ENCODE results near the gene LPO. TPM values are rescaled to one million over a fixed set of nuclear protein-coding genes. Genes with fewer than 3 reads are reported as not detected.

The LPO gene
- polyA plus RNA-seq, 3 donors = 0.07 to 1.3 TPM; not detected in 1

GRCh38 chr17:58249270-58250133 is 11.1 kb downstream of the LPO start:
- H3K27ac ChIP-seq (ENCODE audit: low read depth, low read length) = no peak overlapping the region
- WGBS, 3 donors = 5 to 6% (median 6%) methylated on average over 49 to 57 of the region's 57 CpGs

- H3K27ac ChIP-seq (ENCODE audit: low read depth, low read length) = no peak overlapping the region
- WGBS, 3 donors = 79 to 92% (median 89%) methylated on average over 12 of the region's 12 CpGs
Observed at GRCh38 chr17:58250344-58251011, 12.1 kb downstream of the LPO start.

GRCh38 chr17:58252141-58252540 is 13.8 kb downstream of the LPO start:
- no peak overlapping the region for H3K27ac ChIP-seq (ENCODE audit: low read depth, low read length)
- 57 to 74% (median 68%) methylated on average over 9 of the region's 9 CpGs for WGBS, 3 donors

- 80 to 86% (median 81%) methylated on average over 3 of the region's 3 CpGs for WGBS, 3 donors
- no peak overlapping the region for H3K27ac ChIP-seq (ENCODE audit: low read depth, low read length)
Observed at GRCh38 chr17:58253082-58253481, 14.7 kb downstream of the LPO start.

- 22 to 27% (median 24%) methylated on average over 8 of the region's 8 CpGs for WGBS, 3 donors
- no peak overlapping the region for H3K27ac ChIP-seq (ENCODE audit: low read depth, low read length)
Observed at GRCh38 chr17:58254803-58255202, 16.4 kb downstream of the LPO start.

GRCh38 chr17:58262149-58262548 is 23.8 kb downstream of the LPO start:
- WGBS, 3 donors = 78 to 85% (median 82%) methylated on average over 11 of the region's 11 CpGs
- H3K27ac ChIP-seq (ENCODE audit: low read depth, low read length) = no peak overlapping the region

GRCh38 chr17:58263773-58264172 is 25.4 kb downstream of the LPO start:
- 66 to 85% (median 75%) methylated on average over 1 of the region's 1 CpG for WGBS, 3 donors
- no peak overlapping the region for H3K27ac ChIP-seq (ENCODE audit: low read depth, low read length)

GRCh38 chr17:58264407-58265103 is 26.2 kb downstream of the LPO start:
- WGBS, 3 donors = 69 to 79% (median 79%) methylated on average over 6 of the region's 6 CpGs
- no peak overlapping the region for H3K27ac ChIP-seq (ENCODE audit: low read depth, low read length)

GRCh38 chr17:58265271-58265670 is 26.9 kb downstream of the LPO start:
- H3K27ac ChIP-seq (ENCODE audit: low read depth, low read length) = no peak overlapping the region
- 67 to 81% (median 70%) methylated on average over 4 of the region's 4 CpGs for WGBS, 3 donors

- WGBS, 3 donors = 76 to 95% (median 79%) methylated on average over 7 of the region's 7 CpGs
Observed at GRCh38 chr17:58265902-58266875, 27.8 kb downstream of the LPO start.

GRCh38 chr17:58267347-58268324 is 29.3 kb downstream of the LPO start:
- 55 to 83% (median 55%) methylated on average over 22 of the region's 22 CpGs for WGBS, 3 donors
- no peak overlapping the region for H3K27ac ChIP-seq (ENCODE audit: low read depth, low read length)

More at GRCh38 chr17:58265902-58266875, 27.8 kb downstream of the LPO start:
- no peak overlapping the region for H3K27ac ChIP-seq (ENCODE audit: low read depth, low read length)

- no peak overlapping the region for H3K27ac ChIP-seq (ENCODE audit: low read depth, low read length)
- 58 to 87% (median 76%) methylated on average over 12 of the region's 12 CpGs for WGBS, 3 donors
Observed at GRCh38 chr17:58268326-58268725, 29.9 kb downstream of the LPO start.

GRCh38 chr17:58268774-58269556 is 30.6 kb downstream of the LPO start:
- 54 to 81% (median 64%) methylated on average over 6 of the region's 6 CpGs for WGBS, 3 donors
- H3K27ac ChIP-seq (ENCODE audit: low read depth, low read length) = no peak overlapping the region

GRCh38 chr17:58269557-58270291 is 31.3 kb downstream of the LPO start:
- no peak overlapping the region for H3K27ac ChIP-seq (ENCODE audit: low read depth, low read length)
- WGBS, 3 donors = 63 to 77% (median 71%) methylated on average over 9 of the region's 9 CpGs

- WGBS, 3 donors = 71 to 79% (median 71%) methylated on average over 15 of the region's 15 CpGs
- no peak overlapping the region for H3K27ac ChIP-seq (ENCODE audit: low read depth, low read length)
Observed at GRCh38 chr17:58270476-58271215, 32.3 kb downstream of the LPO start.
